T-cell (primary cell): ENCODE measurements around the gene DHX30. TPM values are rescaled to one million over a fixed set of nuclear protein-coding genes. Genes with fewer than 3 reads are reported as not detected.
"Not testable (repeated sequence)": the region's sequence is repeated elsewhere in the genome, so short reads cannot be mapped to it uniquely, and the experiment has no call there.

Experiments
- ATAC-seq, 4 experiments: fragments of 200-7000 bp in 3 of 4; fragments of 150-1000 bp in 1 of 4; cut with Tn5 transposase; replicated peaks in 1 of 4; 1 replicate in 3 of 4; 2 replicates in 1 of 4; pipeline ENCODE4 v1.10.0; 2021; ENCODE audit warnings: moderate library complexity in 3 of 4, mild to moderate bottlenecking in 2 of 4, moderate number of reproducible peaks in 1 of 4
- CTCF ChIA-PET, 2 donors: fragments of 300-600 bp; sonication (Branson Sonifier 250); formaldehyde crosslinking; loops; one replicate each; lab custom pipeline; 2022; ENCODE audit warnings: antibody characterized with exemption in 2 of 2; lab: Charles Lee
- POLR2A ChIA-PET, 2 donors: fragments of 300-600 bp; sonication (Branson Sonifier 250); formaldehyde crosslinking; loops; one replicate each; lab custom pipeline; 2022; ENCODE audit warnings: antibody characterized with exemption in 2 of 2; lab: Charles Lee
- DNase-seq, 35 experiments: peaks; one replicate each; pipeline versions ENCODE4 v3.0.0 to v3.0.0-alpha.2; 2013 to 2023
- H3K27ac ChIP-seq: one replicate; pipeline ENCODE4 v1.5.1; 2013; ENCODE audit warnings: low read length
- H3K27me3 ChIP-seq, 2 experiments: replicated peaks in 1 of 2; 1 replicate in 1 of 2; 2 replicates in 1 of 2; pipeline versions ENCODE4 v1.6.1 to v1.7.0; 2013; ENCODE audit warnings: low read length in 1 of 2, mixed read lengths in 1 of 2; ENCODE audit not compliant: control insufficient read depth in 2 of 2, insufficient read depth in 2 of 2; ENCODE audit errors: extremely low read depth in 1 of 2
- H3K36me3 ChIP-seq, 2 donors: 1 replicate in 1 of 2; 2 replicates in 1 of 2; pipeline versions ENCODE4 v1.6.1 to v1.7.0; 2013; ENCODE audit warnings: low read length in 1 of 2; ENCODE audit not compliant: control insufficient read depth in 2 of 2, insufficient read depth in 1 of 2; ENCODE audit errors: extremely low read depth in 1 of 2
- H3K4me1 ChIP-seq, 2 experiments: 1 replicate in 1 of 2; 2 replicates in 1 of 2; pipeline versions ENCODE4 v1.6.1 to v1.7.0; 2013; ENCODE audit warnings: low read length in 2 of 2, mixed read lengths in 1 of 2; ENCODE audit not compliant: insufficient read depth in 2 of 2, control insufficient read depth in 1 of 2; ENCODE audit errors: extremely low read depth in 1 of 2
- H3K4me3 ChIP-seq, 2 donors: 1 replicate in 1 of 2; 2 replicates in 1 of 2; pipeline versions ENCODE4 v1.5.1 to v1.7.0; 2013; ENCODE audit warnings: mild to moderate bottlenecking in 2 of 2, low read length in 1 of 2, moderate library complexity in 1 of 2; ENCODE audit not compliant: control insufficient read depth in 1 of 2; ENCODE audit errors: extremely low read depth in 1 of 2
- H3K9me3 ChIP-seq: 2 replicates; pipeline ENCODE4 v1.7.0; 2013
- H3K27ac Mint-ChIP-seq, 2 donors: one replicate each; pipeline ENCODE4 v1.8.0; 2020 to 2021; ENCODE audit warnings: mild to moderate bottlenecking in 2 of 2, mixed read lengths in 2 of 2
- H3K27me3 Mint-ChIP-seq, 2 donors: one replicate each; pipeline ENCODE4 v1.8.0; 2021 to 2022; ENCODE audit warnings: mixed read lengths in 2 of 2
- H3K36me3 Mint-ChIP-seq: one replicate; pipeline ENCODE4 v1.8.0; 2021; ENCODE audit warnings: mixed read lengths
- H3K4me1 Mint-ChIP-seq, 3 donors: one replicate each; pipeline ENCODE4 v1.8.0; 2020 to 2022; ENCODE audit warnings: mixed read lengths in 3 of 3, mild to moderate bottlenecking in 1 of 3
- H3K4me3 Mint-ChIP-seq, 3 donors: one replicate each; pipeline ENCODE4 v1.8.0; 2020 to 2022; ENCODE audit warnings: mild to moderate bottlenecking in 3 of 3, mixed read lengths in 3 of 3, moderate library complexity in 3 of 3
- H3K9me3 Mint-ChIP-seq, 3 donors: one replicate each; pipeline ENCODE4 v1.8.0; 2020 to 2022; ENCODE audit warnings: mixed read lengths in 3 of 3
- WGBS: methylation state at CpG from one replicate; pipeline ENCODE4 v1.1.5; 2013; ENCODE audit warnings: missing lambda C conversion rate; ENCODE audit not compliant: insufficient coverage; 5-methylcytosine and 5-hydroxymethylcytosine counted together
- total RNA-seq, 35 experiments: library from RNA in 6 of 35; stranded (reverse) in 6 of 35; fragments of 120-200 nt in 1 of 35; gene quantifications; one replicate each; pipeline versions ENCODE4 v1.2.1 to v1.2.4 and lab custom pipeline; 2013 to 2026

Gene DHX30
- total RNA-seq, 5 donors from 2014 or later (not counting 1 experiment from before 2014, with no cell fraction given) = 69.3 to 101 (median 97.5) TPM

GRCh38 chr3:47825590-47825989 lies 22.7 kb downstream of the DHX30 start:
- Histone ChIP-seq H3K9me3 (no peaks in the 10 kb centered on the region), H3K4me3 (peak overlapping the region; percentile 77 to 81), H3K4me1 (peaks cover 10 to 23% of the 10 kb centered on the region in 2 experiments), H3K36me3 (peaks cover 0 to 40% of the 10 kb centered on the region in 2 donors), H3K27me3 (no peaks in the 10 kb centered on the region), H3K27ac (peak overlapping the region; percentile 21)
- ChIA-PET CTCF (interaction anchor here (0.6 to 2.9 kb wide), 13 partner anchors 10 to 1896 kb away, joined by 3 to 20 read pairs (median 4); partner anchors contain the start of gene DHX30 (in 1 of the 2)), POLR2A (interaction anchor here (0.5 to 1.1 kb wide), 3 partner anchors 14 to 65 kb away, joined by 3 to 5 read pairs (median 3); no protein-coding TSS in a partner anchor)
- ATAC-seq (no peak), DNase-seq (no peak)
- Mint-ChIP-seq H3K4me3 (peak overlapping the region; percentile 83 to 87 (median 83)), H3K27me3 (no peaks in the 10 kb centered on the region), H3K4me1 (peaks cover 20 to 36% (median 30%) of the 10 kb centered on the region in 3 donors), H3K27ac (peak overlapping the region; percentile 63 to 75), H3K9me3 (no peaks in the 10 kb centered on the region), H3K36me3 (peaks cover 17% of the 10 kb centered on the region)
- 63% methylated on average over 4 of the region's 7 CpGs for WGBS

GRCh38 chr3:47829482-47829881 lies 26.5 kb downstream of the DHX30 start:
- 100% methylated on average over 1 of the region's 9 CpGs for WGBS
- POLR2A ChIA-PET = interaction anchor here in 1 of 2 donors (0.6 kb wide), 1 partner anchor 17 kb away, joined by 5 read pairs; no protein-coding TSS in a partner anchor
- H3K4me3 ChIP-seq, H3K4me3 Mint-ChIP-seq, H3K27me3 Mint-ChIP-seq, DNase-seq, CTCF ChIA-PET, H3K27ac ChIP-seq, H3K27me3 ChIP-seq, ATAC-seq, H3K9me3 ChIP-seq, H3K9me3 Mint-ChIP-seq: not testable (repeated sequence)
- Histone ChIP-seq H3K36me3 (peaks cover 9 to 69% of the 10 kb centered on the region in 2 donors), H3K4me1 (peaks cover 10 to 19% of the 10 kb centered on the region in 2 experiments)
- peaks cover 20 to 38% (median 28%) of the 10 kb centered on the region in 3 donors for H3K4me1 Mint-ChIP-seq
- H3K36me3 Mint-ChIP-seq = peaks cover 38% of the 10 kb centered on the region
- peak overlapping the region; percentile 25 to 58 for H3K27ac Mint-ChIP-seq

DNA sequence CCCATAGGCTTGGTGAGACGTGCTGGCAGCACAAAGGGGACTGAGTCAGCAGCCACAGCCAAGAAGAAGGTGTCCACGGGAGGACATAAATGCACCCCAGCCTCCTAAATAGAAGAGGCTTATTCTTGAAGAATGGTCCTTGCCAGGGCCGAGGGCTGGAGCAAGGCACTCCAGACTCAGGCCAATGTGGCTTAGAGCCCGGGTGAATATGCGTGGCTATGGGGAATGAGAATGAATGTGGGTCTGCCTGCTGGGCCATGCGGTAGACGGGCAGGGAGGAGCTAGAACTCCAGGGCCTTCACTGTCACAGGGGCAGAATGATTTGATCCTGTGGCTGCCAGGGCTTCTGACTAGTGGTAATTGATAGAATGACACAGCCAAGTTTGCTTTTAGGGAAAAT lies 34.0 kb downstream of the DHX30 start:
- no peak overlapping the region for H3K4me3 ChIP-seq
- ATAC-seq (no peak), DNase-seq (no peak)
- H3K36me3 ChIP-seq = peaks cover 35 to 74% of the 10 kb centered on the region in 2 donors
- H3K4me1 ChIP-seq = no peaks in the 10 kb centered on the region
- 95% methylated on average over 6 of the region's 7 CpGs for WGBS
- H3K27me3 ChIP-seq = no peaks in the 10 kb centered on the region
- no peaks in the 10 kb centered on the region for H3K27me3 Mint-ChIP-seq
- no peak overlapping the region for H3K27ac ChIP-seq
- peaks cover 47% of the 10 kb centered on the region for H3K36me3 Mint-ChIP-seq
- no peaks in the 10 kb centered on the region for H3K9me3 ChIP-seq
- no peak overlapping the region for H3K4me3 Mint-ChIP-seq
- ChIA-PET CTCF (interaction anchor here (0.6 to 2.9 kb wide), 8 partner anchors 12 to 320 kb away, joined by 3 to 27 read pairs (median 4); no protein-coding TSS in a partner anchor), POLR2A (no interaction called here)
- peaks cover 0 to 5% (median 3%) of the 10 kb centered on the region in 3 donors for H3K4me1 Mint-ChIP-seq
- H3K9me3 Mint-ChIP-seq = no peaks in the 10 kb centered on the region
- H3K27ac Mint-ChIP-seq = no peak overlapping the region

- POLR2A ChIA-PET = interaction anchor here in 1 of 2 donors (0.7 kb wide), 1 partner anchor 1147 kb away, joined by 5 read pairs; no protein-coding TSS in a partner anchor
- H3K27ac Mint-ChIP-seq = no peak overlapping the region
These were observed 35.6 kb downstream of the DHX30 start for GRCh38 chr3:47838503-47838902.

DNA sequence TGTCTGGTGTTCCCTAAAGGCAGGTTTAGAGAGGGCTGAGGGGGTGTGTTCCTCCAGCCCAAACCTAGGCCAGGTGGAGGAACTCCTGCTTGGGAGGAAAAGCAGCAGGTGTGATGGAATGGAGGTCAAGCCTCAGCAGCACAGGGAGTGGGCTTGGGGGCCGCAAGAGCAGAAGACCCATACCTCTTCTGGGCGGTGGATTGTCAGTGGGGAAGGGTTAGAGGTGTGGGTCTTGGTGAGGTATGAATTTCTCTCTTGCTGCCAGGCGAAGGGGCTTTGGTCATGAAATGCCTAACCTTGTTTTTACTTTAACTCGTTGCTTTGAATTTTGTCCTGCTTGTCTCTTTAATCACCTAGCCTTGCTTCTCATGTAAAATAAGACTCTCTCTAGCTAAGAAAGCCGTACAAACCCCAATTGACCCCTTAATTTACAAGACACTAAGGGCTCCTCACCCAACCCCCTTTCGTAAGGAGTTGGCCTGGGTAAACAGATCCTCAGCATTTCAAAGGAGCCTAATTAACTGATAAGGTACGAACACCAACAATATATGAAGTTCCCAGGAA lies 38.9 kb downstream of the DHX30 start:
- no peaks in the 10 kb centered on the region for H3K4me1 ChIP-seq
- Mint-ChIP-seq H3K27ac (no peak overlapping the region), H3K9me3 (no peaks in the 10 kb centered on the region), H3K4me1 (peaks cover 0 to 11% (median 3%) of the 10 kb centered on the region in 3 donors), H3K27me3 (no peaks in the 10 kb centered on the region), H3K36me3 (peaks cover 46% of the 10 kb centered on the region), H3K4me3 (no peak overlapping the region)
- ChIA-PET POLR2A (no interaction called here), CTCF (no interaction called here)
- no peak for ATAC-seq
- no peaks in the 10 kb centered on the region for H3K9me3 ChIP-seq
- 100% methylated on average over 2 of the region's 7 CpGs for WGBS
- no peak overlapping the region for H3K27ac ChIP-seq
- DNase-seq = no peak
- H3K36me3 ChIP-seq = peaks cover 44 to 84% of the 10 kb centered on the region in 2 donors
- no peaks in the 10 kb centered on the region for H3K27me3 ChIP-seq
- no peak overlapping the region for H3K4me3 ChIP-seq

More at GRCh38 chr3:47838503-47838902, 35.6 kb downstream of the DHX30 start:
- Mint-ChIP-seq H3K36me3 (peaks cover 46% of the 10 kb centered on the region), H3K27me3 (no peaks in the 10 kb centered on the region), H3K9me3 (no peaks in the 10 kb centered on the region), H3K4me1 (peaks cover 0 to 5% (median 3%) of the 10 kb centered on the region in 3 donors), H3K4me3 (no peak overlapping the region)
- Histone ChIP-seq H3K36me3 (peaks cover 45 to 75% of the 10 kb centered on the region in 2 donors), H3K4me3 (no peak overlapping the region), H3K27me3 (no peaks in the 10 kb centered on the region), H3K9me3 (no peaks in the 10 kb centered on the region), H3K27ac (no peak overlapping the region), H3K4me1 (no peaks in the 10 kb centered on the region)
- ATAC-seq = no peak
- WGBS = 100% methylated on average over 2 of the region's 5 CpGs
- DNase-seq = no peak
- CTCF ChIA-PET = interaction anchor here (0.6 to 2.9 kb wide), 6 partner anchors 61 to 1450 kb away, joined by 3 to 27 read pairs (median 4); no protein-coding TSS in a partner anchor

DNA sequence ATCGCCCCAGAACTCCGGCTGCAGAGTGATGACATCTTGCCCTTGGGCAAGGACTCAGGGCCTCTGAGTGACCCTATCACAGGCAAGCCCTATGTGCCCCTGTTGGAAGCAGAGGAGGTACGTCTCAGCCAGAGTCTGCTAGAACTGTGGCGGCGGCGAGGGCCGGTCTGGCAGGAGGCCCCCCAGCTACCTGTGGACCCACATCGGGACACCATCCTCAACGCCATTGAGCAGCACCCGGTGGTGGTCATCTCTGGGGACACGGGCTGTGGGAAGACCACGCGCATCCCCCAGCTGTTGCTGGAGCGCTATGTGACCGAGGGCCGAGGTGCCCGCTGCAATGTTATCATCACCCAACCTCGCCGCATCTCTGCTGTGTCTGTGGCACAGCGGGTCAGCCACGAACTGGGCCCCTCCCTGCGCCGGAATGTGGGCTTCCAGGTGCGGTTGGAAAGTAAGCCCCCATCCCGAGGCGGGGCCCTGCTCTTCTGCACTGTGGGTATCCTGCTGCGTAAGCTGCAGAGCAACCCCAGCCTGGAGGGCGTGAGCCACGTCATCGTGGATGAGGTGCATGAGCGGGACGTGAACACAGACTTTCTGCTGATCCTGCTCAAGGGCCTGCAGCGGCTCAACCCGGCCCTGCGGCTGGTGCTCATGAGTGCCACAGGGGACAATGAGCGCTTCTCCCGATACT lies 43.4 kb downstream of the DHX30 start:
- WGBS = 96% methylated on average over 24 of the region's 37 CpGs
- CTCF ChIA-PET = no interaction called here

More for the DNA sequence above, 43.4 kb downstream of the DHX30 start:
- no peaks in the 10 kb centered on the region for H3K27me3 ChIP-seq
- H3K36me3 Mint-ChIP-seq = peaks cover 35% of the 10 kb centered on the region
- H3K4me1 ChIP-seq = no peaks in the 10 kb centered on the region
- H3K9me3 Mint-ChIP-seq = no peaks in the 10 kb centered on the region
- H3K4me3 ChIP-seq = no peak overlapping the region
- H3K36me3 ChIP-seq = peaks cover 43 to 97% of the 10 kb centered on the region in 2 donors
- POLR2A ChIA-PET = no interaction called here
- no peak overlapping the region for H3K27ac Mint-ChIP-seq
- H3K27me3 Mint-ChIP-seq = no peaks in the 10 kb centered on the region
- H3K9me3 ChIP-seq = no peaks in the 10 kb centered on the region
- H3K4me1 Mint-ChIP-seq = peaks cover 0 to 6% (median 0%) of the 10 kb centered on the region in 3 donors
- no peak for DNase-seq
- no peak overlapping the region for H3K4me3 Mint-ChIP-seq
- no peak for ATAC-seq
- no peak overlapping the region for H3K27ac ChIP-seq
